Measurements from ENCODE around the gene MYO3A.
"Not testable (repeated sequence)": the region's sequence is repeated elsewhere in the genome, so short reads cannot be mapped to it uniquely, and the experiment has no call there.

The MYO3A gene

DNA sequence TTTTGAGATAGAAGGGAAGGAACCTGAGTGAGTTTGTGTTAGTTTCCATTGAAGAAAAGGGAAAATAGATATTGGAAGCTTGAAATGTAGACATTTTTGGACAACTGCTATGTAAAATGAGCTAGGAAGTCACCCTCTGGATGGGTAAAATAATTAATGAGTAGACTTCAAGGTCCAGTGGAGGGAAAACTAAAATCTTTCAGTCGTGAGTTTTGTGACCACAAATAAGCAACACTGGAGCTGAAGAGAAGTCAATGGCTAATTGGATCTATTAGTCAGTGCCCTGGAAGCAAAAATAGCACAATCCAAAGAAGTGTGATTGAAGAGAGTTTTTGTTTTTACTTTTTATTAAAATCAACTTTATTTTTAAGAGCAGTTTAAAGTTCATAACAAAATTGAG lies 123.4 kb downstream of the MYO3A start:
- Histone ChIP-seq H3K36me3 (ENCODE audit: control insufficient read depth, insufficient read depth, low read length) (no peaks in the 10 kb centered on the region), H3K9ac (ENCODE audit: low read length) (no peak overlapping the region), H3K4me3 (ENCODE audit: low read length) (no peak overlapping the region), H3K27me3 (ENCODE audit: control insufficient read depth, insufficient read depth, low read length) (no peaks in the 10 kb centered on the region), H3K27ac (ENCODE audit: low read depth, low read length) (no peak overlapping the region), H3K4me1 (ENCODE audit: control insufficient read depth, insufficient read depth, low read length) (no peaks in the 10 kb centered on the region)

GRCh38 chr10:26064106-26064505 lies 130.1 kb downstream of the MYO3A start:
- no peaks in the 10 kb centered on the region for H3K36me3 ChIP-seq (ENCODE audit: control insufficient read depth, insufficient read depth, low read length)
- H3K4me3 ChIP-seq (ENCODE audit: low read length), result no peak overlapping the region
- H3K27me3 ChIP-seq (ENCODE audit: control insufficient read depth, insufficient read depth, low read length), result no peaks in the 10 kb centered on the region
- no peak overlapping the region for H3K9ac ChIP-seq (ENCODE audit: low read length)
- no peaks in the 10 kb centered on the region for H3K4me1 ChIP-seq (ENCODE audit: control insufficient read depth, insufficient read depth, low read length)
- H3K27ac ChIP-seq (ENCODE audit: low read depth, low read length), result no peak overlapping the region

DNA sequence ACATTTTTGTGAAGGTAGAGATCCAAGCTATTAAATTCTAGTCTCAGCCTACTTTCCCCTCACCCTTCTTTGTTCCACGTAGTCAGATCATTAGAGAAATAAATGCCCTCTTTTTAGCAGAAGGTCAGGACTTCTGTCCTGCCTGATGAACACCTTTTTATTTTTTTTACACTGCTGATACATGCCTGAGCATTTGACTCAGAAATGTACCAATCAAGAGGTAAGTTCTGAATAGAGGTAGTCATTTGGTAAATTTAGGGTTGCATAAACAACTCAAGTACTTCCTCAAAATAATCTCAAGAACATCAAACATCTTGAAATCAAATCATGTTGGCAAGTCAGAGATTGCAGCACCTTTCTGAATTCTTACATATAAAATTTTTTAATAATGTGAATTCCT lies 133.7 kb downstream of the MYO3A start:
- Histone ChIP-seq H3K4me1 (ENCODE audit: control insufficient read depth, insufficient read depth, low read length) (no peaks in the 10 kb centered on the region), H3K4me3 (ENCODE audit: low read length) (no peak overlapping the region), H3K9ac (ENCODE audit: low read length) (no peak overlapping the region), H3K36me3 (ENCODE audit: control insufficient read depth, insufficient read depth, low read length) (no peaks in the 10 kb centered on the region), H3K27me3 (ENCODE audit: control insufficient read depth, insufficient read depth, low read length) (no peaks in the 10 kb centered on the region), H3K27ac (ENCODE audit: low read depth, low read length) (no peak overlapping the region)

- H3K9ac ChIP-seq (ENCODE audit: low read length); H3K27ac ChIP-seq (ENCODE audit: low read depth, low read length); H3K4me3 ChIP-seq (ENCODE audit: low read length); H3K27me3 ChIP-seq (ENCODE audit: control insufficient read depth, insufficient read depth, low read length); H3K4me1 ChIP-seq (ENCODE audit: control insufficient read depth, insufficient read depth, low read length); H3K36me3 ChIP-seq (ENCODE audit: control insufficient read depth, insufficient read depth, low read length): not testable (repeated sequence)
Observed at GRCh38 chr10:26080971-26081370, 146.9 kb downstream of the MYO3A start.

DNA sequence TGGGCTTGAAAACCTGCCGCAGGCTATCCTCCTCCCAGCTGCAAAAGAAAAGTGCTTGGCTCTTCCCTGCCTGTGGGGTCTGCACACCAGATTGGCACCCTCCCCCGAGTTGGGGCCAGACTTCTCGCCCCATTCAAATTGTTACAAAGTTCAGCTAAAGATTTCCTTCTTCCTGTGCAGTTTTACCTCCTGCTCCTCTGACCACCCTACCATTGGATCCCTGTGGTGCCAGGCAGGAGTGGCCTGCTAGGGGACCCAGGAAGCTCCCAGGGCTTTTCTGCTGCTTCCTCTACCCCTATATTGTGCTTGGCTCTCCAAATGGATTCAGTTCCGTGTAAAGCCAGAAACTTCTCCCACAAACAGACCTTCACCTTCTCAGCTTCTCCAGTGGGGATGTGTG lies 147.4 kb downstream of the MYO3A start:
- Histone ChIP-seq H3K36me3 (ENCODE audit: control insufficient read depth, insufficient read depth, low read length) (no peaks in the 10 kb centered on the region), H3K27me3 (ENCODE audit: control insufficient read depth, insufficient read depth, low read length) (no peaks in the 10 kb centered on the region), H3K27ac (ENCODE audit: low read depth, low read length) (no peak overlapping the region), H3K4me1 (ENCODE audit: control insufficient read depth, insufficient read depth, low read length) (no peaks in the 10 kb centered on the region), H3K9ac (ENCODE audit: low read length) (no peak overlapping the region), H3K4me3 (ENCODE audit: low read length) (no peak overlapping the region)

GRCh38 chr10:26085549-26085948 lies 151.5 kb downstream of the MYO3A start:
- H3K4me3 ChIP-seq (ENCODE audit: low read length), result no peak overlapping the region
- H3K27me3 ChIP-seq (ENCODE audit: control insufficient read depth, insufficient read depth, low read length), result no peaks in the 10 kb centered on the region
- H3K36me3 ChIP-seq (ENCODE audit: control insufficient read depth, insufficient read depth, low read length), result no peaks in the 10 kb centered on the region
- no peaks in the 10 kb centered on the region for H3K4me1 ChIP-seq (ENCODE audit: control insufficient read depth, insufficient read depth, low read length)
- no peak overlapping the region for H3K9ac ChIP-seq (ENCODE audit: low read length)
- H3K27ac ChIP-seq (ENCODE audit: low read depth, low read length), result no peak overlapping the region

DNA sequence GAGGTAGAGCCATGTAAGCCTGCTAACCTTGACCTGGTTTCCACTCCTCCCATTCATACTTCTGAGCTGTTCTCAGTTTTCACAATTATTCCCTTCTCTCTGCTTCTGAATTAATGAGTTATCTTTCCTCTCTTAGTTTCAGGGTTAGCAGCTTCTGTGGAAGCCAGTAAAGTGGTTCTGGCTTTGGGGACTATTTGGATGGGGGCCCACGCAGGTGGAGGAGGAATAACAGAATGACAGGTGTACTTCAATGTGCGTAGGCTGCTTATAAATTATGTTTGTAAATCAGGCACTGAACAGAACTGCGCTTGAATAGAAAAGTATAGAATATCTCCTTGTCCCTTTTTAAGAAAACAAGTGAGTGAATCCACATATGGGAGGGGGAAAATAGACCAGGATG lies 153.6 kb downstream of the MYO3A start:
- no peaks in the 10 kb centered on the region for H3K27me3 ChIP-seq (ENCODE audit: control insufficient read depth, insufficient read depth, low read length)
- H3K27ac ChIP-seq (ENCODE audit: low read depth, low read length), result no peak overlapping the region
- H3K4me1 ChIP-seq (ENCODE audit: control insufficient read depth, insufficient read depth, low read length), result no peaks in the 10 kb centered on the region
- no peak overlapping the region for H3K9ac ChIP-seq (ENCODE audit: low read length)
- no peaks in the 10 kb centered on the region for H3K36me3 ChIP-seq (ENCODE audit: control insufficient read depth, insufficient read depth, low read length)
- no peak overlapping the region for H3K4me3 ChIP-seq (ENCODE audit: low read length)

DNA sequence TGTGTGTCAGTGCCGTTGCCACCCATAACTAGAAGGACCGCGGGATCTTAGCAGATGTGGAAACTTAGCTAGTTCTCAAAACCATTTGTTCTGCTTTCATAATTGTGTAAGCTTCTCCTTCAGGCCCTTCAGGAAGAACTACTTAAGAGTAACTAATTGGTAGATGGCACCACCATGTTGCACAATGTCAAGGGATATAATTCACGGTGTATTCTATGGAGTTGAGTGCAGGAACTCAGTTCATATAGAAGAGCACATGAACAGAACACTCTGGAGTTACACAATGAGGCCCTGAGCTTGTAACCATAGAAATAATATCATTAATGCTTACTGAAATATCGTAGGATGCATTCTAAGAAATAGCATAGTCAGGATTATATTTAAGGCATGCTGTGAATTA lies 156.0 kb downstream of the MYO3A start:
- Histone ChIP-seq H3K27me3 (ENCODE audit: control insufficient read depth, insufficient read depth, low read length) (no peaks in the 10 kb centered on the region), H3K4me3 (ENCODE audit: low read length) (no peak overlapping the region), H3K27ac (ENCODE audit: low read depth, low read length) (no peak overlapping the region), H3K4me1 (ENCODE audit: control insufficient read depth, insufficient read depth, low read length) (no peaks in the 10 kb centered on the region), H3K9ac (ENCODE audit: low read length) (no peak overlapping the region), H3K36me3 (ENCODE audit: control insufficient read depth, insufficient read depth, low read length) (no peaks in the 10 kb centered on the region)

DNA sequence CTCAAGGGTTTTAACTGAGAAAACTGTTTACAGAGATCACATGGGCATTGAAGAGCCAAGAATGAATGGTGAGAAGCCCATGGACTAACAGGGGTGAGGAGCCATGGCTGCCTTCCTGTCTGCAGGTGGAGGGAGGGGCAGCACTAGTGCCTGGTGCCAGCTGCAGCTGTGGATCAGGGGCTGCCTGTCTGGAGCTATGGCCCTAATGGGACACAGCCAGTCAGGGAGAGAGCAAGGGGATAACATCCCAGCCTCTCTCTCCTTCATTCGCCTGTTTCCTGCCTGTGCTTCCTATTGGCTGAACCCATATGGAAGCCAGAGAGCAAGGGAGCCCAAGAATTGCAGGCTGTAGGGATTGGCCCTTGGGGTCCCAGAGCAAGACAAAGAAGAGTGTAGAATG lies 156.7 kb downstream of the MYO3A start:
- no peak overlapping the region for H3K27ac ChIP-seq (ENCODE audit: low read depth, low read length)
- no peaks in the 10 kb centered on the region for H3K4me1 ChIP-seq (ENCODE audit: control insufficient read depth, insufficient read depth, low read length)

GRCh38 chr10:26093229-26093628 lies 159.2 kb downstream of the MYO3A start:
- no peak overlapping the region for H3K4me3 ChIP-seq (ENCODE audit: low read length)
- no peak overlapping the region for H3K9ac ChIP-seq (ENCODE audit: low read length)
- no peaks in the 10 kb centered on the region for H3K36me3 ChIP-seq (ENCODE audit: control insufficient read depth, insufficient read depth, low read length)
- no peaks in the 10 kb centered on the region for H3K4me1 ChIP-seq (ENCODE audit: control insufficient read depth, insufficient read depth, low read length)
- H3K27me3 ChIP-seq (ENCODE audit: control insufficient read depth, insufficient read depth, low read length), result no peaks in the 10 kb centered on the region
- no peak overlapping the region for H3K27ac ChIP-seq (ENCODE audit: low read depth, low read length)

More for the DNA sequence above, 156.7 kb downstream of the MYO3A start:
- H3K36me3 ChIP-seq (ENCODE audit: control insufficient read depth, insufficient read depth, low read length), result no peaks in the 10 kb centered on the region
- no peaks in the 10 kb centered on the region for H3K27me3 ChIP-seq (ENCODE audit: control insufficient read depth, insufficient read depth, low read length)
- H3K4me3 ChIP-seq (ENCODE audit: low read length), result no peak overlapping the region
- H3K9ac ChIP-seq (ENCODE audit: low read length), result no peak overlapping the region

- H3K36me3 ChIP-seq (ENCODE audit: control insufficient read depth, insufficient read depth, low read length), result no peaks in the 10 kb centered on the region
- H3K4me3 ChIP-seq (ENCODE audit: low read length), result no peak overlapping the region
- H3K27me3 ChIP-seq (ENCODE audit: control insufficient read depth, insufficient read depth, low read length), result no peaks in the 10 kb centered on the region
- H3K9ac ChIP-seq (ENCODE audit: low read length), result no peak overlapping the region
- H3K27ac ChIP-seq (ENCODE audit: low read depth, low read length), result no peak overlapping the region
- no peaks in the 10 kb centered on the region for H3K4me1 ChIP-seq (ENCODE audit: control insufficient read depth, insufficient read depth, low read length)
Observed at GRCh38 chr10:26095781-26096180, 161.8 kb downstream of the MYO3A start.

- H3K4me3 ChIP-seq (ENCODE audit: low read length); H3K4me1 ChIP-seq (ENCODE audit: control insufficient read depth, insufficient read depth, low read length); H3K9ac ChIP-seq (ENCODE audit: low read length); H3K36me3 ChIP-seq (ENCODE audit: control insufficient read depth, insufficient read depth, low read length); H3K27ac ChIP-seq (ENCODE audit: low read depth, low read length); H3K27me3 ChIP-seq (ENCODE audit: control insufficient read depth, insufficient read depth, low read length): not testable (repeated sequence)
Observed at GRCh38 chr10:26097549-26097948, 163.5 kb downstream of the MYO3A start.

- Histone ChIP-seq H3K27ac (ENCODE audit: low read depth, low read length) (no peak overlapping the region), H3K9ac (ENCODE audit: low read length) (no peak overlapping the region), H3K36me3 (ENCODE audit: control insufficient read depth, insufficient read depth, low read length) (no peaks in the 10 kb centered on the region), H3K4me1 (ENCODE audit: control insufficient read depth, insufficient read depth, low read length) (no peaks in the 10 kb centered on the region), H3K27me3 (ENCODE audit: control insufficient read depth, insufficient read depth, low read length) (no peaks in the 10 kb centered on the region), H3K4me3 (ENCODE audit: low read length) (no peak overlapping the region)
Observed at GRCh38 chr10:26112532-26112931, 178.5 kb downstream of the MYO3A start.

- Histone ChIP-seq H3K4me3 (ENCODE audit: low read length) (no peak overlapping the region), H3K4me1 (ENCODE audit: control insufficient read depth, insufficient read depth, low read length) (no peaks in the 10 kb centered on the region), H3K27ac (ENCODE audit: low read depth, low read length) (no peak overlapping the region), H3K9ac (ENCODE audit: low read length) (no peak overlapping the region), H3K36me3 (ENCODE audit: control insufficient read depth, insufficient read depth, low read length) (no peaks in the 10 kb centered on the region), H3K27me3 (ENCODE audit: control insufficient read depth, insufficient read depth, low read length) (no peaks in the 10 kb centered on the region)
Observed at GRCh38 chr10:26138613-26139012, 204.6 kb downstream of the MYO3A start.
